CD4-positive, alpha-beta T cell treated with Interleukin-10 for 1 hour (primary cell): ENCODE measurements around the gene UMAD1.
A peak's percentile ranks its signal among the peaks of the same experiment; 100 is the strongest.

Source experiments
- DNase-seq: peaks from one replicate; pipeline ENCODE4 v3.0.0-alpha.2; 2020

Gene UMAD1

GRCh38 chr7:7695111-7695817, 54.7 kb downstream of the UMAD1 start:
- no peak for DNase-seq

GRCh38 chr7:7696458-7697119, 56.0 kb downstream of the UMAD1 start:
- no peak for DNase-seq

GRCh38 chr7:7698930-7699329, 58.4 kb downstream of the UMAD1 start:
- DNase-seq: no peak

GRCh38 chr7:7699380-7699779, 58.8 kb downstream of the UMAD1 start:
- DNase-seq: no peak

- DNase-seq: no peak
These were observed 59.4 kb downstream of the UMAD1 start for GRCh38 chr7:7699970-7700369.

- no peak for DNase-seq
These were observed 61.0 kb downstream of the UMAD1 start for GRCh38 chr7:7701527-7701926.

GRCh38 chr7:7702826-7703225, 62.3 kb downstream of the UMAD1 start:
- no peak for DNase-seq

- DNase-seq: no peak
These were observed 62.9 kb downstream of the UMAD1 start for GRCh38 chr7:7703427-7703826.

- no peak for DNase-seq
These were observed 64.3 kb downstream of the UMAD1 start for GRCh38 chr7:7704867-7705266.

- no peak for DNase-seq
These were observed 64.8 kb downstream of the UMAD1 start for GRCh38 chr7:7705318-7705717.

GRCh38 chr7:7706101-7706511, 65.6 kb downstream of the UMAD1 start:
- no peak for DNase-seq

GRCh38 chr7:7706556-7707172, 66.1 kb downstream of the UMAD1 start:
- DNase-seq: no peak

- DNase-seq: no peak
These were observed 66.7 kb downstream of the UMAD1 start for GRCh38 chr7:7707246-7707645.

- no peak for DNase-seq
These were observed 67.3 kb downstream of the UMAD1 start for GRCh38 chr7:7707806-7708205.

- no peak for DNase-seq
These were observed 68.7 kb downstream of the UMAD1 start for GRCh38 chr7:7709291-7709690.

- no peak for DNase-seq
These were observed 69.9 kb downstream of the UMAD1 start for GRCh38 chr7:7710469-7710868.

- no peak for DNase-seq
These were observed 73.2 kb downstream of the UMAD1 start for GRCh38 chr7:7713730-7714129.

- no peak for DNase-seq
These were observed 77.9 kb downstream of the UMAD1 start, which contains the start of gene RPA3 for GRCh38 chr7:7718492-7718891. Gene RPA3, minus strand, starts transcription at chr7:7718607. Its CDS starts 78,189 bp downstream, at chr7:7640418.

GRCh38 chr7:7719236-7719635, 78.7 kb downstream of the UMAD1 start:
- DNase-seq: peak; percentile 3

GRCh38 chr7:7720193-7720592, 79.6 kb downstream of the UMAD1 start:
- no peak for DNase-seq

GRCh38 chr7:7720750-7721621, 80.4 kb downstream of the UMAD1 start:
- no peak for DNase-seq

- no peak for DNase-seq
These were observed 91.2 kb downstream of the UMAD1 start for GRCh38 chr7:7731732-7732131.

GRCh38 chr7:7732621-7733281, 92.2 kb downstream of the UMAD1 start:
- no peak for DNase-seq
